ENCODE results near the gene RBM20. TPM values are rescaled to one million over a fixed set of nuclear protein-coding genes. Genes with fewer than 3 reads are reported as not detected.

RBM20 gene
- polyA plus RNA-seq, 2 of the 4 experiments (the other 2 are of a cell fraction) = 1.5 to 1.8 TPM

- no peak for TF ChIP-seq FOSB (CRISPR knock-in tag; IDR thresholded peaks at IDR 0.05)
Measured at GRCh38 chr10:110646417-110647135, 2.4 kb downstream of the RBM20 start (continued).

- CTCF ChIA-PET = interaction anchor here (1.3 to 4.8 kb wide), 6 partner anchors 10 to 60 kb away, joined by 3 to 23 read pairs (median 4); no protein-coding TSS in a partner anchor
- DNase-seq (ENCODE audit: low read depth in 1 of 2, low spot score in 1 of 2) (no peak), FAIRE-seq (peak; percentile 88), ATAC-seq (no peak)
- Histone ChIP-seq H3K4me3 (no peak overlapping the region), H3K4me1 (peaks cover 59% of the 10 kb centered on the region), H3K4me2 (peak overlapping the region; percentile 41), H3K9me3 (no peaks in the 10 kb centered on the region), H3K27ac (no peak overlapping the region)
- TF ChIP-seq KDM1A (IDR thresholded peaks at IDR 0.05; ENCODE audit: low read depth) (no peak), FOSL2 (IDR thresholded peaks at IDR 0.05) (no peak), FOSL2 (CRISPR knock-in tag; IDR thresholded peaks at IDR 0.05) (0 out of 2 replicates have a peak, but pooled peaks have one; percentile 12)
- POLR2A ChIA-PET = no interaction called here
- 22% methylated on average over 3 of the region's 3 CpGs for WGBS (ENCODE audit: missing lambda C conversion rate)
Measured at GRCh38 chr10:110647136-110647430, 2.9 kb downstream of the RBM20 start.

- FAIRE-seq = no peak
- Histone ChIP-seq H3K27ac (0 out of 6 replicates have a peak overlapping the region, but pooled peaks of 1 of the 2 experiments have one; percentile 1), H3K4me1 (peaks cover 55% of the 10 kb centered on the region), H3K4me2 (peak overlapping the region; percentile 41), H3K9me3 (no peaks in the 10 kb centered on the region), H3K4me3 (no peak overlapping the region)
- no peak for ATAC-seq
- 78% methylated on average over 3 of the region's 3 CpGs for WGBS (ENCODE audit: missing lambda C conversion rate)
- TF ChIP-seq ZC3H11A (IDR thresholded peaks at IDR 0.05) (peak; percentile 80), RARB (CRISPR knock-in tag; IDR thresholded peaks at IDR 0.05) (no peak), FOXS1 (CRISPR knock-in tag; IDR thresholded peaks at IDR 0.05) (no peak), KDM1A (IDR thresholded peaks at IDR 0.05; ENCODE audit: low read depth) (no peak), SMC3 (IDR thresholded peaks at IDR 0.05) (peak; percentile 26; the same call in 1 of the 3 replicates), RAD21 (conservative IDR thresholded peaks at IDR 0.05 in 1 of 2, IDR thresholded peaks at IDR 0.05 in 1 of 2) (peak in 1 of 2 experiments; percentile 32; a peak in 1 of 5 replicates), JUN (IDR thresholded peaks at IDR 0.05) (no peak), GATA3 (IDR thresholded peaks at IDR 0.05; ENCODE audit: borderline replicate concordance) (no peak), EHF (CRISPR knock-in tag; IDR thresholded peaks at IDR 0.05) (no peak), FOSB (CRISPR knock-in tag; IDR thresholded peaks at IDR 0.05) (no peak), POLR2AphosphoS2 (conservative IDR thresholded peaks at IDR 0.05; ENCODE audit: low read length) (no peak), CHD4 (IDR thresholded peaks at IDR 0.05; ENCODE audit: borderline replicate concordance) (no peak), HMGXB4 (CRISPR knock-in tag; IDR thresholded peaks at IDR 0.05; ENCODE audit: borderline replicate concordance) (no peak), ZNF302 (CRISPR knock-in tag; IDR thresholded peaks at IDR 0.05) (no peak), E2F6 (IDR thresholded peaks at IDR 0.05; ENCODE audit: borderline replicate concordance, low read depth) (no peak), BCL3 (IDR thresholded peaks at IDR 0.05) (no peak), TP53 (CRISPR knock-in tag; IDR thresholded peaks at IDR 0.05) (no peak)
- ChIA-PET CTCF (interaction anchor here (0.5 to 4.8 kb wide), 8 partner anchors 11 to 1869 kb away, joined by 3 to 23 read pairs (median 4); no protein-coding TSS in a partner anchor), POLR2A (interaction anchor here (1.3 kb wide), 1 partner anchor 23 kb away, joined by 3 read pairs; no protein-coding TSS in a partner anchor)
- no peak for DNase-seq (ENCODE audit: low read depth in 1 of 2, low spot score in 1 of 2)
Measured at GRCh38 chr10:110648692-110649346, 4.7 kb downstream of the RBM20 start.

Measured in A549 (cell line).